HepG2 (cell line): ENCODE results near the gene RTP2. TPM values are rescaled to one million over a fixed set of nuclear protein-coding genes. Genes with fewer than 3 reads are reported as not detected.
A peak's percentile ranks its signal among the peaks of the same experiment; 100 is the strongest.

Experiments used
- ASH2L ChIP-seq: fragments of 300-600, 200-600 bp; sonication (generic); IDR thresholded peaks from 2 replicates; pipeline ENCODE4 v1.7.0; 2017; ENCODE audit warnings: low read depth, mild to moderate bottlenecking, moderate library complexity, mixed read lengths, low read length; ENCODE audit not compliant: insufficient read length
- GATAD1 ChIP-seq: IDR thresholded peaks from 2 replicates; pipeline ENCODE4 v1.6.1; 2016; ENCODE audit warnings: missing genetic modification reagents, missing compliant biosample characterization
- HES4 ChIP-seq: sonication (generic); formaldehyde crosslinking; IDR thresholded peaks from 2 replicates; pipeline ENCODE4 v1.9.0; 2021; ENCODE audit warnings: mild to moderate bottlenecking, missing genetic modification reagents, borderline replicate concordance
- HOXA9 ChIP-seq: sonication (generic); formaldehyde crosslinking; IDR thresholded peaks from 2 replicates; pipeline ENCODE4 v1.8.1; 2022; ENCODE audit warnings: missing genetic modification reagents, mild to moderate bottlenecking, moderate library complexity, borderline replicate concordance
- IRF2 ChIP-seq: IDR thresholded peaks from 2 replicates; pipeline ENCODE4 v1.6.1; 2018; ENCODE audit warnings: missing genetic modification reagents, missing compliant biosample characterization
- MED13 ChIP-seq: sonication (generic); formaldehyde crosslinking; IDR thresholded peaks from 2 replicates; pipeline ENCODE4 v1.5.0; 2020; ENCODE audit warnings: missing genetic modification reagents
- POLR2AphosphoS2 ChIP-seq: IDR thresholded peaks from 2 replicates; pipeline ENCODE4 v1.6.1; 2011; ENCODE audit warnings: low read depth, low read length, improper control_type of control experiment
- SOX5 ChIP-seq: IDR thresholded peaks from 2 replicates; pipeline ENCODE4 v1.6.1; 2016; ENCODE audit warnings: borderline replicate concordance
- SOX6 ChIP-seq, 2 experiments: fragments of 450-650 bp in 1 of 2; sonication (generic) in 1 of 2; formaldehyde crosslinking in 1 of 2; IDR thresholded peaks; 2 replicates each; pipeline versions ENCODE4 v1.4.0 to v1.6.1; 2017 to 2020; ENCODE audit warnings: antibody characterized with exemption in 1 of 2, mild to moderate bottlenecking in 1 of 2, missing genetic modification reagents in 1 of 2
- SRSF1 ChIP-seq: fragments of 200-400 bp; formaldehyde crosslinking; optimal IDR thresholded peaks from 2 replicates; pipeline ENCODE3; 2017; ENCODE audit warnings: mild to moderate bottlenecking, low read depth, low read length, moderate library complexity
- SRSF9 ChIP-seq: fragments of 200-400 bp; formaldehyde crosslinking; IDR thresholded peaks from 2 replicates; pipeline ENCODE4 v1.6.1; 2018; ENCODE audit warnings: borderline replicate concordance, mild to moderate bottlenecking, low read depth, low read length; ENCODE audit not compliant: insufficient read depth, poor library complexity, severe bottlenecking
- TCF7L2 ChIP-seq: IDR thresholded peaks from 2 replicates; pipeline ENCODE4 v1.6.1; 2011; ENCODE audit warnings: mild to moderate bottlenecking, low read depth, low read length, moderate library complexity
- TMF1 ChIP-seq: sonication (generic); formaldehyde crosslinking; IDR thresholded peaks from 2 replicates; pipeline ENCODE4 v1.8.1; 2022; ENCODE audit warnings: low read depth, missing genetic modification reagents
- TRIM24 ChIP-seq: sonication (generic); formaldehyde crosslinking; IDR thresholded peaks from 2 replicates; pipeline ENCODE4 v1.8.0; 2022; ENCODE audit warnings: mild to moderate bottlenecking, missing genetic modification reagents
- ZBTB3 ChIP-seq: sonication (generic); formaldehyde crosslinking; IDR thresholded peaks from 2 replicates; pipeline ENCODE4 v1.4.0; 2020; ENCODE audit warnings: low read depth, mild to moderate bottlenecking, moderate library complexity, missing genetic modification reagents, borderline replicate concordance
- ZFYVE20 ChIP-seq: sonication (generic); formaldehyde crosslinking; IDR thresholded peaks from 2 replicates; pipeline ENCODE4 v1.8.0; 2023; ENCODE audit warnings: low read depth, mild to moderate bottlenecking, moderate library complexity, missing genetic modification reagents, borderline replicate concordance
- ZNF12 ChIP-seq: sonication (generic); formaldehyde crosslinking; IDR thresholded peaks from 2 replicates; pipeline ENCODE4 v1.5.0; 2020; ENCODE audit warnings: missing genetic modification reagents
- ZNF350 ChIP-seq: sonication (generic); formaldehyde crosslinking; IDR thresholded peaks from 2 replicates; pipeline ENCODE4 v1.4.0; 2020; ENCODE audit warnings: mild to moderate bottlenecking, low read depth, missing genetic modification reagents, borderline replicate concordance
- ZNF382 ChIP-seq: sonication (generic); formaldehyde crosslinking; IDR thresholded peaks from 2 replicates; pipeline ENCODE4 v1.5.0; 2020; ENCODE audit warnings: missing genetic modification reagents, mild to moderate bottlenecking, borderline replicate concordance
- ZNF552 ChIP-seq: sonication (generic); formaldehyde crosslinking; IDR thresholded peaks from 2 replicates; pipeline ENCODE4 v1.9.0; 2022; ENCODE audit warnings: missing genetic modification reagents, mild to moderate bottlenecking, borderline replicate concordance
- ZNF562 ChIP-seq: sonication (generic); formaldehyde crosslinking; IDR thresholded peaks from 2 replicates; pipeline ENCODE4 v1.8.0; 2022; ENCODE audit warnings: missing genetic modification reagents, borderline replicate concordance
- ZNF616 ChIP-seq: sonication (generic); formaldehyde crosslinking; IDR thresholded peaks from 2 replicates; pipeline ENCODE4 v1.5.0; 2020; ENCODE audit warnings: low read depth, mild to moderate bottlenecking, missing genetic modification reagents
- ZNF781 ChIP-seq: sonication (generic); formaldehyde crosslinking; IDR thresholded peaks from 2 replicates; pipeline ENCODE4 v1.5.1; 2020; ENCODE audit warnings: borderline replicate concordance, mild to moderate bottlenecking, missing genetic modification reagents; ENCODE audit errors: not compliant biosample characterization
- ZNF879 ChIP-seq: sonication (generic); formaldehyde crosslinking; IDR thresholded peaks from 2 replicates; pipeline ENCODE4 v1.8.1; 2023; ENCODE audit warnings: missing genetic modification reagents
- ZSCAN29 ChIP-seq: sonication (generic); formaldehyde crosslinking; conservative IDR thresholded peaks from 2 replicates; pipeline ENCODE4 v1.4.0; 2020; ENCODE audit warnings: mild to moderate bottlenecking, missing genetic modification reagents
- polyA plus RNA-seq, 8 experiments: library from polyadenylated mRNA; depleted of rRNA in 3 of 8; stranded (reverse) in 7 of 8; unstranded in 1 of 8; fragments of >200 nt; fragmentation: Illumina TruSeq in 4 of 8; extraction: Trizol in 4 of 8; gene quantifications; 2 replicates each; pipeline versions ENCODE4 v1.2.1 to v1.2.3, GENCODE V29; 2011 to 2016; ENCODE audit warnings: low read depth in 4 of 8, missing spikeins in 1 of 8, mixed read lengths in 1 of 8; ENCODE audit not compliant: insufficient read depth in 1 of 8
- total RNA-seq, 5 experiments: library from RNA; depleted of rRNA; stranded (reverse); fragments of >200 nt; fragmentation: Illumina TruSeq; extraction: Trizol; gene quantifications; 2 replicates each; pipeline ENCODE4 v1.2.3, GENCODE V29; 2016; ENCODE audit warnings: low read depth in 1 of 5
- TF ChIP-seq, protein P1 (sequence below): sonication (generic); formaldehyde crosslinking; IDR thresholded peaks from 2 replicates; pipeline ENCODE4 v1.4.0; 2020; ENCODE audit warnings: missing genetic modification reagents, low read depth, mild to moderate bottlenecking, borderline replicate concordance
- TF ChIP-seq, protein P2 (sequence below): IDR thresholded peaks from 2 replicates; pipeline ENCODE4 v1.6.1; 2016; ENCODE audit warnings: low read depth, control low read depth
- TF ChIP-seq, protein P3 (sequence below): sonication (generic); formaldehyde crosslinking; IDR thresholded peaks from 2 replicates; pipeline ENCODE4 v1.8.0; 2023; ENCODE audit warnings: mild to moderate bottlenecking, missing genetic modification reagents

Gene RTP2
- total and polyA plus RNA-seq, 2 of the 13 experiments (the other 11 are each of a cell fraction or from before 2014, with no cell fraction given) = not detected

DNA sequence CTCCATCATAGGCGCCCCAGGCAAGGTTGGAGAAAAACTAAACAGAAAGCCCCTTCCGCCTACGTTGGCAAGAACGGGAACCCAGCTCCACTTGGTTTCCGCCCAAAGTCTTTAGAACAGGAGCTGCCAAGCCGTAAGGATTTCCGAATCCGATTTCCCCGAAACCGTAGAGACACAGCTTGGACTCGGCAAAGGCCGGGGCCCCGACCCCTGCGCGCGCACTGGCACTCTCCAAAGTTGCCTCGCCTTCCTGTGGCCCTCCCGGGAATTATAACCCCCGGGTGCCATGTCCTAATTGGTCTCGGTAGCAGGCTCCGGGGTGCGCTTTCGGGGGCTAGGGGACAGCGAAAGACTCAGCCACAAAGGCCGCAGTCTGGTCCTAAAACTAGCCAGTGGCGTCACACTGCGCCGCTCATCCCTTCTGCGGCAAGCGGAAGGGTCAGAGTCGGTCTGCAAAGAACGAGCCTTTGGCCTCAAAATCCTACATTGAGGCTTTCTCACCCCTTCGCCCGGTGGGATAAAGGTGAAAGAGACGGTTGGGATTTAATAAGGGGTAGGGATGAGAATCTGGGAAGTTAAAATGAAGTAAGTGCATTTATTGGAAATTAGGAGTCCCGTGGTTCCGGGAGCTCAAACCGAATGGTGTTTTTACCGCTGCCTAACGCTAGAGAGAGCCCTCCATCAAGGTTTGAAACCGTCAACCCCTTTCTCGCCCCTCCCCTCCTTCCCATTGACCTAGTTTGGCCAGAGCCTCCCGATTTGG, 36.2 kb upstream of the RTP2 start (continued):
- TF ChIP-seq HES4 (no peak), ZNF552 (CRISPR knock-in tag) (no peak), TCF7L2 (no peak), SRSF9 (no peak), ZNF879 (CRISPR knock-in tag) (no peak), TRIM24 (CRISPR knock-in tag) (no peak), TMF1 (0 out of 2 replicates have a peak, but pooled peaks have one; percentile 18), GATAD1 (no peak), SRSF1 (no peak), ZNF616 (CRISPR knock-in tag) (no peak), ZNF562 (CRISPR knock-in tag) (no peak), ZSCAN29 (CRISPR knock-in tag) (peak; percentile 84), ZNF350 (CRISPR knock-in tag) (no peak), IRF2 (no peak; the same call in 1 of the 2 replicates), ASH2L (peak; percentile 48), HOXA9 (CRISPR knock-in tag) (no peak), ZBTB3 (CRISPR knock-in tag) (no peak), MED13 (CRISPR knock-in tag) (no peak), SOX5 (CRISPR knock-in tag) (no peak), ZNF12 (CRISPR knock-in tag) (no peak), ZFYVE20 (CRISPR knock-in tag) (no peak), ZNF382 (CRISPR knock-in tag) (no peak), SOX6 (IDR thresholded peaks at IDR 0.05) (no peak), SOX6 (CRISPR knock-in tag; IDR thresholded peaks at IDR 0.05) (no peak; the same call in 1 of the 2 replicates), POLR2AphosphoS2 (no peak), ZNF781 (CRISPR knock-in tag) (no peak)
- TF ChIP-seq, protein P1, sequence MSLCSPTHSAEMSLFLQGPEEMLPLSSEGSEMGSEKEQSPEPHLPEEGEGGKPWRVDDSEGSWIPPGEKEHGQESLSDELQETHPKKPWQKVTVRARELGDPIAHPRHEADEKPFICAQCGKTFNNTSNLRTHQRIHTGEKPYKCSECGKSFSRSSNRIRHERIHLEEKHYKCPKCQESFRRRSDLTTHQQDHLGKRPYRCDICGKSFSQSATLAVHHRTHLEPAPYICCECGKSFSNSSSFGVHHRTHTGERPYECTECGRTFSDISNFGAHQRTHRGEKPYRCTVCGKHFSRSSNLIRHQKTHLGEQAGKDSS (CRISPR knock-in tag) = no peak
- TF ChIP-seq, protein P2, sequence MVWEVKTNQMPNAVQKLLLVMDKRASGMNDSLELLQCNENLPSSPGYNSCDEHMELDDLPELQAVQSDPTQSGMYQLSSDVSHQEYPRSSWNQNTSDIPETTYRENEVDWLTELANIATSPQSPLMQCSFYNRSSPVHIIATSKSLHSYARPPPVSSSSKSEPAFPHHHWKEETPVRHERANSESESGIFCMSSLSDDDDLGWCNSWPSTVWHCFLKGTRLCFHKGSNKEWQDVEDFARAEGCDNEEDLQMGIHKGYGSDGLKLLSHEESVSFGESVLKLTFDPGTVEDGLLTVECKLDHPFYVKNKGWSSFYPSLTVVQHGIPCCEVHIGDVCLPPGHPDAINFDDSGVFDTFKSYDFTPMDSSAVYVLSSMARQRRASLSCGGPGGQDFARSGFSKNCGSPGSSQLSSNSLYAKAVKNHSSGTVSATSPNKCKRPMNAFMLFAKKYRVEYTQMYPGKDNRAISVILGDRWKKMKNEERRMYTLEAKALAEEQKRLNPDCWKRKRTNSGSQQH = no peak
- TF ChIP-seq, protein P3, sequence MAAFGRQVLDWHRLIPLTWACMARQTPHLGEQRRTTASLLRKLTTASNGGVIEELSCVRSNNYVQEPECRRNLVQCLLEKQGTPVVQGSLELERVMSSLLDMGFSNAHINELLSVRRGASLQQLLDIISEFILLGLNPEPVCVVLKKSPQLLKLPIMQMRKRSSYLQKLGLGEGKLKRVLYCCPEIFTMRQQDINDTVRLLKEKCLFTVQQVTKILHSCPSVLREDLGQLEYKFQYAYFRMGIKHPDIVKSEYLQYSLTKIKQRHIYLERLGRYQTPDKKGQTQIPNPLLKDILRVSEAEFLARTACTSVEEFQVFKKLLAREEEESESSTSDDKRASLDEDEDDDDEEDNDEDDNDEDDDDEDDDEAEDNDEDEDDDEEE (CRISPR knock-in tag) = no peak
